H1 (cell line): ENCODE measurements around the gene CFAP97. TPM values are rescaled to one million over a fixed set of nuclear protein-coding genes. Genes with fewer than 3 reads are reported as not detected.

Experiments
- ASH2L ChIP-seq: fragments of 200-600, 300-600 bp; sonication (generic); IDR thresholded peaks from one replicate; pipeline ENCODE4 v1.7.1; 2017; ENCODE audit warnings: low read length
- BACH1 ChIP-seq: IDR thresholded peaks from 2 replicates; pipeline ENCODE4 v1.6.1; 2012; ENCODE audit warnings: low read length, improper control_type of control experiment
- BCL11A ChIP-seq, 2 experiments: IDR thresholded peaks; one replicate each; pipeline ENCODE4 v1.6.1; 2011; ENCODE audit warnings: low read depth in 2 of 2, low read length in 2 of 2, mild to moderate bottlenecking in 2 of 2
- BRCA1 ChIP-seq: IDR thresholded peaks from 2 replicates; pipeline ENCODE4 v1.6.1; 2012; ENCODE audit warnings: low read depth, low read length, improper control_type of control experiment
- CHD2 ChIP-seq: IDR thresholded peaks from 2 replicates; pipeline ENCODE4 v1.6.1; 2012; ENCODE audit warnings: low read length, improper control_type of control experiment
- E2F6 ChIP-seq: IDR thresholded peaks from 2 replicates; pipeline ENCODE4 v1.6.1; 2012; ENCODE audit warnings: inconsistent platforms
- EGR1 ChIP-seq: IDR thresholded peaks from 2 replicates; pipeline ENCODE4 v1.6.1; 2011; ENCODE audit warnings: low read depth, low read length, borderline replicate concordance
- EZH2 ChIP-seq: fragments of 200-600 bp; sonication (generic); IDR thresholded peaks from 2 replicates; pipeline ENCODE4 v1.7.1; 2012; ENCODE audit warnings: low read depth, mild to moderate bottlenecking, moderate library complexity, low read length, inconsistent platforms; ENCODE audit not compliant: severe bottlenecking
- GABPA ChIP-seq: IDR thresholded peaks from 2 replicates; pipeline ENCODE4 v1.6.1; 2011; ENCODE audit warnings: mild to moderate bottlenecking, low read length, moderate library complexity, borderline replicate concordance; ENCODE audit not compliant: insufficient read depth
- GTF2F1 ChIP-seq: IDR thresholded peaks from 2 replicates; pipeline ENCODE4 v1.6.1; 2012; ENCODE audit warnings: low read depth, low read length, improper control_type of control experiment, borderline replicate concordance
- MAFK ChIP-seq: IDR thresholded peaks from 2 replicates; pipeline ENCODE4 v1.6.1; 2012; ENCODE audit warnings: low read depth, mild to moderate bottlenecking, improper control_type of control experiment, low read length
- POLR2AphosphoS5 ChIP-seq: IDR thresholded peaks from 2 replicates; pipeline ENCODE4 v1.6.1; 2011; ENCODE audit warnings: low read depth, low read length
- SIN3A ChIP-seq, 2 experiments: IDR thresholded peaks in 1 of 2; conservative IDR thresholded peaks in 1 of 2; 2 replicates each; pipeline ENCODE4 v1.6.1; 2011 to 2012; ENCODE audit warnings: low read length in 2 of 2, improper control_type of control experiment in 1 of 2, low read depth in 1 of 2, mild to moderate bottlenecking in 1 of 2
- SIX5 ChIP-seq: IDR thresholded peaks from 2 replicates; pipeline ENCODE4 v1.6.1; 2011; ENCODE audit warnings: mild to moderate bottlenecking, low read depth, low read length
- SP1 ChIP-seq: IDR thresholded peaks from 2 replicates; pipeline ENCODE4 v1.6.1; 2011; ENCODE audit warnings: low read depth, low read length
- TAF7 ChIP-seq: optimal IDR thresholded peaks from 2 replicates; pipeline ENCODE3; 2011; ENCODE audit warnings: low read depth, mild to moderate bottlenecking, inconsistent platforms, low read length, moderate library complexity, borderline replicate concordance
- TCF12 ChIP-seq: IDR thresholded peaks from 2 replicates; pipeline ENCODE4 v1.6.1; 2011; ENCODE audit warnings: low read depth, mild to moderate bottlenecking, low read length
- TEAD4 ChIP-seq: IDR thresholded peaks from 2 replicates; pipeline ENCODE4 v1.6.1; 2012; ENCODE audit warnings: low read depth, low read length, inconsistent platforms, mixed read lengths
- polyA plus RNA-seq, 7 experiments: library from polyadenylated mRNA; depleted of rRNA in 3 of 7; stranded (reverse) in 5 of 7; unstranded in 2 of 7; fragments of >200 nt in 5 of 7; fragments of 200-250 nt in 2 of 7; gene quantifications; 1 replicate in 5 of 7; 2 replicates in 1 of 7; 4 replicates in 1 of 7; pipeline versions ENCODE4 v1.2.1 to v1.2.3, GENCODE V29; 2011 to 2013; ENCODE audit warnings: missing spikeins in 2 of 7, mixed read lengths in 2 of 7
- total RNA-seq: library from RNA; stranded (reverse); fragmentation: NEBNext Ultra II Directional; extraction: Animal tissue kit (Norgen Biotek cat#: 25700); gene quantifications from 2 replicates; pipeline ENCODE4 v1.2.1, GENCODE V29; 2021
- TF ChIP-seq, protein P1 (sequence below): IDR thresholded peaks from 2 replicates; pipeline ENCODE4 v1.6.1; 2011; ENCODE audit warnings: low read depth, mild to moderate bottlenecking, low read length; ENCODE audit not compliant: insufficient read depth
- TF ChIP-seq, protein P2 (sequence below): IDR thresholded peaks from 2 replicates; pipeline ENCODE4 v1.6.1; 2012; ENCODE audit warnings: low read length, inconsistent platforms
- TF ChIP-seq, protein P3 (sequence below): IDR thresholded peaks from 2 replicates; pipeline ENCODE4 v1.6.1; 2011; ENCODE audit warnings: low read length, improper control_type of control experiment

Gene CFAP97
- total and polyA plus RNA-seq, 2 of the 8 experiments (the other 6 are each of a cell fraction or from before 2014, with no cell fraction given): 9.2 to 40.4 TPM

- TF ChIP-seq BRCA1: no peak
- TF ChIP-seq GTF2F1: no peak
- TF ChIP-seq, protein P1, sequence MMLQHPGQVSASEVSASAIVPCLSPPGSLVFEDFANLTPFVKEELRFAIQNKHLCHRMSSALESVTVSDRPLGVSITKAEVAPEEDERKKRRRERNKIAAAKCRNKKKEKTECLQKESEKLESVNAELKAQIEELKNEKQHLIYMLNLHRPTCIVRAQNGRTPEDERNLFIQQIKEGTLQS: no peak
- TF ChIP-seq SP1: no peak
- TF ChIP-seq EZH2: peak; percentile 40
- peak; percentile 58 for TF ChIP-seq ASH2L
- TF ChIP-seq, protein P2, sequence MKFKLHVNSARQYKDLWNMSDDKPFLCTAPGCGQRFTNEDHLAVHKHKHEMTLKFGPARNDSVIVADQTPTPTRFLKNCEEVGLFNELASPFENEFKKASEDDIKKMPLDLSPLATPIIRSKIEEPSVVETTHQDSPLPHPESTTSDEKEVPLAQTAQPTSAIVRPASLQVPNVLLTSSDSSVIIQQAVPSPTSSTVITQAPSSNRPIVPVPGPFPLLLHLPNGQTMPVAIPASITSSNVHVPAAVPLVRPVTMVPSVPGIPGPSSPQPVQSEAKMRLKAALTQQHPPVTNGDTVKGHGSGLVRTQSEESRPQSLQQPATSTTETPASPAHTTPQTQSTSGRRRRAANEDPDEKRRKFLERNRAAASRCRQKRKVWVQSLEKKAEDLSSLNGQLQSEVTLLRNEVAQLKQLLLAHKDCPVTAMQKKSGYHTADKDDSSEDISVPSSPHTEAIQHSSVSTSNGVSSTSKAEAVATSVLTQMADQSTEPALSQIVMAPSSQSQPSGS: no peak
- no peak for TF ChIP-seq EGR1
- TF ChIP-seq TCF12: no peak
- no peak for TF ChIP-seq TAF7
- no peak for TF ChIP-seq POLR2AphosphoS5
- no peak for TF ChIP-seq BACH1
- TF ChIP-seq CHD2: no peak
- 0 out of 2 replicates have a peak, but pooled peaks have one; percentile 28 for TF ChIP-seq GABPA
- 0 out of 4 replicates have a peak, but pooled peaks of 1 of the 2 experiments have one; percentile 73 for TF ChIP-seq SIN3A (conservative IDR thresholded peaks at IDR 0.05 in 1 of 2, IDR thresholded peaks at IDR 0.05 in 1 of 2; ENCODE audit: low read depth in 1 of 2, low read length in 2 of 2)
- no peak for TF ChIP-seq SIX5
- TF ChIP-seq, protein P3, sequence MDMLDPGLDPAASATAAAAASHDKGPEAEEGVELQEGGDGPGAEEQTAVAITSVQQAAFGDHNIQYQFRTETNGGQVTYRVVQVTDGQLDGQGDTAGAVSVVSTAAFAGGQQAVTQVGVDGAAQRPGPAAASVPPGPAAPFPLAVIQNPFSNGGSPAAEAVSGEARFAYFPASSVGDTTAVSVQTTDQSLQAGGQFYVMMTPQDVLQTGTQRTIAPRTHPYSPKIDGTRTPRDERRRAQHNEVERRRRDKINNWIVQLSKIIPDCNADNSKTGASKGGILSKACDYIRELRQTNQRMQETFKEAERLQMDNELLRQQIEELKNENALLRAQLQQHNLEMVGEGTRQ: no peak
- no peak for TF ChIP-seq BCL11A (IDR thresholded peaks at IDR 0.05; ENCODE audit: low read depth in 2 of 2, low read length in 2 of 2)
- TF ChIP-seq TEAD4: no peak
- TF ChIP-seq MAFK: no peak
- 0 out of 2 replicates have a peak, but pooled peaks have one; percentile 35 for TF ChIP-seq E2F6
These were observed at the start of gene CFAP97 (continued) for GRCh38 chr4:185203486-185204237.
